Measurements from ENCODE around the gene ELAVL1. TPM values are rescaled to one million over a fixed set of nuclear protein-coding genes. Genes with fewer than 3 reads are reported as not detected.

Gene ELAVL1
- total RNA-seq, 1 donor from 2014 or later, result 107 TPM

GRCh38 chr19:7971553-7972520 is 33.6 kb downstream of the ELAVL1 start:
- FAIRE-seq (no peak), DNase-seq (ENCODE audit: low read depth) (no peak)
- H3K27ac Mint-ChIP-seq (ENCODE audit: unreplicated experiment), result no peak overlapping the region
- no peak overlapping the region for H3K27ac ChIP-seq (ENCODE audit: low read depth, low read length)
- no peak overlapping the region for H3K9ac ChIP-seq (ENCODE audit: low read length)
- H3K79me2 ChIP-seq (ENCODE audit: insufficient read depth, low read length), result peaks cover 7% of the 10 kb centered on the region
- H3K4me3 ChIP-seq (ENCODE audit: insufficient read depth, low read depth, low read length), result no peak overlapping the region
- H3K27me3 Mint-ChIP-seq (ENCODE audit: low read depth, unreplicated experiment), result no peaks in the 10 kb centered on the region
- peaks cover 8% of the 10 kb centered on the region for H3K36me3 ChIP-seq (ENCODE audit: insufficient read depth, low read length)
- H3K4me3 Mint-ChIP-seq (ENCODE audit: unreplicated experiment), result no peak overlapping the region
- H3K27me3 ChIP-seq (ENCODE audit: insufficient read depth, low read length), result no peaks in the 10 kb centered on the region
- no peak for TF ChIP-seq CTCF (IDR thresholded peaks at IDR 0.05; ENCODE audit: insufficient read depth, low read depth, low read length)
- no peak for TF ChIP-seq EZH2 (IDR thresholded peaks at IDR 0.05; ENCODE audit: insufficient read depth, low read length)
- H3K9me3 ChIP-seq (ENCODE audit: insufficient read depth, low read depth, low read length), result no peaks in the 10 kb centered on the region
- peaks cover 46% of the 10 kb centered on the region for H4K20me1 ChIP-seq (ENCODE audit: insufficient read depth, low read length)
- no peaks in the 10 kb centered on the region for H3K4me1 ChIP-seq (ENCODE audit: insufficient read depth, low read length)
- no peak overlapping the region for H2AFZ ChIP-seq (ENCODE audit: low read depth, low read length)
- H3K36me3 Mint-ChIP-seq (ENCODE audit: low read depth, unreplicated experiment), result peaks cover 15% of the 10 kb centered on the region
- H3K4me1 Mint-ChIP-seq (ENCODE audit: low read depth, unreplicated experiment), result no peaks in the 10 kb centered on the region
- H3K9me3 Mint-ChIP-seq (ENCODE audit: unreplicated experiment), result no peaks in the 10 kb centered on the region
- no peak overlapping the region for H3K4me2 ChIP-seq (ENCODE audit: low read length)

GRCh38 chr19:7970716-7971448 is 34.6 kb downstream of the ELAVL1 start:
- DNase-seq (ENCODE audit: low read depth), result no peak
- Histone ChIP-seq H3K79me2 (ENCODE audit: insufficient read depth, low read length) (peaks cover 3% of the 10 kb centered on the region), H3K4me3 (ENCODE audit: insufficient read depth, low read depth, low read length) (no peak overlapping the region), H3K27me3 (ENCODE audit: insufficient read depth, low read length) (no peaks in the 10 kb centered on the region), H3K9ac (ENCODE audit: low read length) (no peak overlapping the region), H3K9me3 (ENCODE audit: insufficient read depth, low read depth, low read length) (no peaks in the 10 kb centered on the region), H2AFZ (ENCODE audit: low read depth, low read length) (no peak overlapping the region), H3K4me1 (ENCODE audit: insufficient read depth, low read length) (no peaks in the 10 kb centered on the region), H4K20me1 (ENCODE audit: insufficient read depth, low read length) (peaks cover 51% of the 10 kb centered on the region), H3K36me3 (ENCODE audit: insufficient read depth, low read length) (peaks cover 11% of the 10 kb centered on the region), H3K27ac (ENCODE audit: low read depth, low read length) (no peak overlapping the region), H3K4me2 (ENCODE audit: low read length) (no peak overlapping the region)
- no peaks in the 10 kb centered on the region for H3K4me1 Mint-ChIP-seq (ENCODE audit: low read depth, unreplicated experiment)
- no peak for TF ChIP-seq EZH2 (IDR thresholded peaks at IDR 0.05; ENCODE audit: insufficient read depth, low read length)
- peak; percentile 63 for TF ChIP-seq CTCF (IDR thresholded peaks at IDR 0.05; ENCODE audit: insufficient read depth, low read depth, low read length)
- FAIRE-seq, result no peak
- peaks cover 15% of the 10 kb centered on the region for H3K36me3 Mint-ChIP-seq (ENCODE audit: low read depth, unreplicated experiment)
- no peaks in the 10 kb centered on the region for H3K9me3 Mint-ChIP-seq (ENCODE audit: unreplicated experiment)
- H3K27ac Mint-ChIP-seq (ENCODE audit: unreplicated experiment), result no peak overlapping the region
- H3K4me3 Mint-ChIP-seq (ENCODE audit: unreplicated experiment), result no peak overlapping the region
- no peaks in the 10 kb centered on the region for H3K27me3 Mint-ChIP-seq (ENCODE audit: low read depth, unreplicated experiment)
